GM12891 (cell line): Measurements from ENCODE around the gene MTNR1A.

Source experiments
- DNase-seq: peaks from one replicate; pipeline ENCODE4 v3.0.0; 2011; ENCODE audit warnings: low spot score; ENCODE audit not compliant: insufficient read length
- FAIRE-seq: peaks from 2 replicates; lab custom pipeline; 2011; peaks lifted over from hg19 to GRCh38; lab: Jason Lieb, UNC
- PAX5 ChIP-seq: IDR thresholded peaks from 2 replicates; pipeline ENCODE4 v1.6.1; 2011; ENCODE audit warnings: low read length, moderate library complexity, mild to moderate bottlenecking; ENCODE audit not compliant: insufficient read depth, severe bottlenecking
- POLR2A ChIP-seq: IDR thresholded peaks from 2 replicates; pipeline ENCODE4 v1.6.1; 2011; ENCODE audit warnings: low read depth, low read length, control low read depth
- POLR2AphosphoS5 ChIP-seq: IDR thresholded peaks from 2 replicates; pipeline ENCODE4 v1.6.1; 2011; ENCODE audit warnings: low read depth, low read length, control low read depth
- POU2F2 ChIP-seq: IDR thresholded peaks from 2 replicates; pipeline ENCODE4 v1.6.1; 2011; ENCODE audit warnings: low read depth, mild to moderate bottlenecking, control low read depth, low read length, moderate library complexity
- SPI1 ChIP-seq: IDR thresholded peaks from 2 replicates; pipeline ENCODE4 v1.6.1; 2011; ENCODE audit warnings: low read depth, low read length, control low read depth
- TAF1 ChIP-seq: IDR thresholded peaks from 2 replicates; pipeline ENCODE4 v1.6.1; 2011; ENCODE audit warnings: low read depth, low read length, control low read depth

The MTNR1A gene

GRCh38 chr4:186566068-186566467 is 10.7 kb upstream of the MTNR1A start:
- FAIRE-seq (no peak), DNase-seq (no peak)
- TF ChIP-seq POLR2A (no peak), POU2F2 (no peak), POLR2AphosphoS5 (no peak), SPI1 (no peak), TAF1 (no peak), PAX5 (no peak)

- FAIRE-seq (no peak), DNase-seq (no peak)
- TF ChIP-seq POLR2AphosphoS5 (no peak), TAF1 (no peak), PAX5 (no peak), POU2F2 (no peak)
These were observed 8.4 kb upstream of the MTNR1A start for GRCh38 chr4:186563761-186564160.

GRCh38 chr4:186561748-186562147 is 6.4 kb upstream of the MTNR1A start:
- TF ChIP-seq POU2F2 (no peak), TAF1 (no peak), POLR2AphosphoS5 (no peak), POLR2A (no peak), SPI1 (no peak), PAX5 (no peak)
- no peak for DNase-seq
- FAIRE-seq = no peak

GRCh38 chr4:186560647-186561046 is 5.3 kb upstream of the MTNR1A start:
- no peak for DNase-seq
- no peak for FAIRE-seq
- TF ChIP-seq POLR2AphosphoS5 = no peak
- no peak for TF ChIP-seq POU2F2
- no peak for TF ChIP-seq TAF1
- TF ChIP-seq PAX5 = no peak
- no peak for TF ChIP-seq POLR2A
- no peak for TF ChIP-seq SPI1

- DNase-seq (no peak), FAIRE-seq (no peak)
- TF ChIP-seq POLR2AphosphoS5 (no peak), TAF1 (no peak), POU2F2 (no peak), POLR2A (no peak), SPI1 (no peak), PAX5 (no peak)
These were observed 2.1 kb upstream of the MTNR1A start for GRCh38 chr4:186557486-186557885.

- FAIRE-seq = no peak
- DNase-seq = no peak
- TF ChIP-seq POU2F2 = no peak
- no peak for TF ChIP-seq PAX5
- TF ChIP-seq SPI1 = no peak
- TF ChIP-seq TAF1 = no peak
These were observed 1.7 kb upstream of the MTNR1A start for GRCh38 chr4:186557061-186557460.

GRCh38 chr4:186554539-186554913 is 841 bp downstream of the MTNR1A start:
- no peak for DNase-seq
- no peak for TF ChIP-seq POLR2A
- TF ChIP-seq TAF1 = no peak
- no peak for FAIRE-seq

GRCh38 chr4:186553717-186554116 is 1.6 kb downstream of the MTNR1A start:
- no peak for FAIRE-seq

GRCh38 chr4:186551849-186552248 is 3.5 kb downstream of the MTNR1A start:
- TF ChIP-seq PAX5 (no peak), POLR2AphosphoS5 (no peak), TAF1 (no peak), POU2F2 (no peak), SPI1 (no peak), POLR2A (no peak)
- FAIRE-seq = no peak
- no peak for DNase-seq

More at GRCh38 chr4:186553717-186554116, 1.6 kb downstream of the MTNR1A start:
- no peak for TF ChIP-seq TAF1
- no peak for TF ChIP-seq POLR2A
- TF ChIP-seq POLR2AphosphoS5 = no peak
- no peak for TF ChIP-seq SPI1
- no peak for TF ChIP-seq PAX5
- no peak for TF ChIP-seq POU2F2
- no peak for DNase-seq

GRCh38 chr4:186545436-186545835 is 9.9 kb downstream of the MTNR1A start:
- DNase-seq (no peak), FAIRE-seq (no peak)
- TF ChIP-seq POU2F2 = no peak
- no peak for TF ChIP-seq SPI1
- no peak for TF ChIP-seq POLR2A

- FAIRE-seq (no peak), DNase-seq (no peak)
- no peak for TF ChIP-seq POLR2AphosphoS5
- TF ChIP-seq POU2F2 = no peak
- no peak for TF ChIP-seq PAX5
- TF ChIP-seq SPI1 = no peak
- TF ChIP-seq TAF1 = no peak
- no peak for TF ChIP-seq POLR2A
These were observed 12.2 kb downstream of the MTNR1A start for GRCh38 chr4:186543206-186543605.
